ENCODE measurements around the gene ISCA2.

Gene ISCA2

GRCh38 chr14:74541225-74541624, 47.7 kb downstream of the ISCA2 start:
- Histone ChIP-seq H3K4me1 (no peaks in the 10 kb centered on the region), H3K9me3 (no peaks in the 10 kb centered on the region), H3K36me3 (no peaks in the 10 kb centered on the region), H3K4me3 (ENCODE audit: low read depth, low read length) (no peak overlapping the region), H3K27me3 (no peaks in the 10 kb centered on the region; the same call in 1 of the 2 replicates)
- DNase-seq = no peak
- no peak for TF ChIP-seq CTCF (IDR thresholded peaks at IDR 0.05; ENCODE audit: low read depth, low read length)

- no peak for TF ChIP-seq CTCF (IDR thresholded peaks at IDR 0.05; ENCODE audit: low read depth, low read length)
- no peak overlapping the region for H3K4me3 ChIP-seq (ENCODE audit: low read depth, low read length)
- H3K27me3 ChIP-seq = no peaks in the 10 kb centered on the region; the same call in 1 of the 2 replicates
- no peak for DNase-seq
- no peaks in the 10 kb centered on the region for H3K36me3 ChIP-seq
- no peaks in the 10 kb centered on the region for H3K9me3 ChIP-seq
- no peaks in the 10 kb centered on the region for H3K4me1 ChIP-seq
Measured at GRCh38 chr14:74542056-74542685, 48.6 kb downstream of the ISCA2 start.

GRCh38 chr14:74543771-74544438, 50.3 kb downstream of the ISCA2 start:
- no peaks in the 10 kb centered on the region for H3K36me3 ChIP-seq
- no peaks in the 10 kb centered on the region; the same call in 1 of the 2 replicates for H3K27me3 ChIP-seq
- no peaks in the 10 kb centered on the region for H3K4me1 ChIP-seq
- DNase-seq = no peak
- no peak for TF ChIP-seq CTCF (IDR thresholded peaks at IDR 0.05; ENCODE audit: low read depth, low read length)
- H3K9me3 ChIP-seq = no peaks in the 10 kb centered on the region
- no peak overlapping the region for H3K4me3 ChIP-seq (ENCODE audit: low read depth, low read length)

GRCh38 chr14:74545386-74545785, 51.8 kb downstream of the ISCA2 start:
- no peak for DNase-seq
- Histone ChIP-seq H3K4me3 (ENCODE audit: low read depth, low read length) (no peak overlapping the region), H3K27me3 (no peaks in the 10 kb centered on the region; the same call in 1 of the 2 replicates), H3K4me1 (no peaks in the 10 kb centered on the region), H3K36me3 (no peaks in the 10 kb centered on the region), H3K9me3 (no peaks in the 10 kb centered on the region)
- no peak for TF ChIP-seq CTCF (IDR thresholded peaks at IDR 0.05; ENCODE audit: low read depth, low read length)

GRCh38 chr14:74546416-74546815, 52.9 kb downstream of the ISCA2 start:
- Histone ChIP-seq H3K9me3 (no peaks in the 10 kb centered on the region), H3K36me3 (no peaks in the 10 kb centered on the region), H3K4me3 (ENCODE audit: low read depth, low read length) (no peak overlapping the region), H3K4me1 (no peaks in the 10 kb centered on the region), H3K27me3 (no peaks in the 10 kb centered on the region; the same call in 1 of the 2 replicates)
- TF ChIP-seq CTCF (IDR thresholded peaks at IDR 0.05; ENCODE audit: low read depth, low read length) = no peak
- no peak for DNase-seq

All from BE2C (cell line).